Uterus (tissue), 2 donors: Measurements from ENCODE around the gene ATG16L2.

Experiments
- CTCF ChIP-seq, 4 experiments: fragments of 200-600 bp in 2 of 4; fragments of 450-650 bp in 2 of 4; sonication (generic) in 2 of 4; IDR thresholded peaks; one replicate each; pipeline ENCODE4 v1.5.1; 2016 to 2019; ENCODE audit warnings: antibody characterized with exemption in 4 of 4, mild to moderate bottlenecking in 2 of 4, moderate library complexity in 1 of 4
- POLR2A ChIP-seq, 2 donors: fragments of 450-650 bp; IDR thresholded peaks; one replicate each; pipeline ENCODE4 v1.6.1; 2016; ENCODE audit warnings: antibody characterized with exemption in 2 of 2, mild to moderate bottlenecking in 1 of 2, moderate library complexity in 1 of 2

- TF ChIP-seq CTCF (IDR thresholded peaks at IDR 0.05) = no peak
- no peak for TF ChIP-seq POLR2A (IDR thresholded peaks at IDR 0.05)
These were observed 28.6 kb downstream of the ATG16L2 start for GRCh38 chr11:72842653-72843330.
